HepG2 (cell line): Measurements from ENCODE around the gene ANTKMT. TPM values are rescaled to one million over a fixed set of nuclear protein-coding genes. Genes with fewer than 3 reads are reported as not detected.

Source experiments
- MED1 ChIP-seq: sonication (generic); formaldehyde crosslinking; IDR thresholded peaks from 2 replicates; pipeline ENCODE4 v1.4.0; 2020; ENCODE audit warnings: missing genetic modification reagents
- PAWR ChIP-seq: sonication (generic); formaldehyde crosslinking; IDR thresholded peaks from 2 replicates; pipeline ENCODE4 v1.4.0; 2020; ENCODE audit warnings: missing genetic modification reagents, mild to moderate bottlenecking, borderline replicate concordance
- ZBTB2 ChIP-seq: sonication (generic); formaldehyde crosslinking; IDR thresholded peaks from 2 replicates; pipeline ENCODE4 v1.8.0; 2022; ENCODE audit warnings: low read depth, missing genetic modification reagents
- ZBTB46 ChIP-seq: sonication (generic); formaldehyde crosslinking; IDR thresholded peaks from 2 replicates; pipeline ENCODE4 v1.4.0; 2020; ENCODE audit warnings: mild to moderate bottlenecking, missing genetic modification reagents, borderline replicate concordance
- ZFP90 ChIP-seq: sonication (generic); formaldehyde crosslinking; IDR thresholded peaks from 2 replicates; pipeline ENCODE4 v1.8.0; 2022; ENCODE audit warnings: missing genetic modification reagents, mild to moderate bottlenecking, inconsistent platforms, borderline replicate concordance
- ZNF34 ChIP-seq: sonication (generic); formaldehyde crosslinking; IDR thresholded peaks from 2 replicates; pipeline ENCODE4 v1.4.0; 2020; ENCODE audit warnings: mild to moderate bottlenecking, missing genetic modification reagents, borderline replicate concordance
- ZNF709 ChIP-seq: sonication (generic); formaldehyde crosslinking; IDR thresholded peaks from 2 replicates; pipeline ENCODE4 v1.5.0; 2020; ENCODE audit warnings: mild to moderate bottlenecking, missing genetic modification reagents
- ZNF841 ChIP-seq: sonication (generic); formaldehyde crosslinking; IDR thresholded peaks from 2 replicates; pipeline ENCODE4 v1.8.1; 2023; ENCODE audit warnings: missing genetic modification reagents, borderline replicate concordance
- ZZZ3 ChIP-seq: sonication (generic); formaldehyde crosslinking; IDR thresholded peaks from 2 replicates; pipeline ENCODE4 v1.4.0; 2020; ENCODE audit warnings: missing genetic modification reagents, mild to moderate bottlenecking, borderline replicate concordance
- polyA plus RNA-seq, 8 experiments: library from polyadenylated mRNA; depleted of rRNA in 3 of 8; stranded (reverse) in 7 of 8; unstranded in 1 of 8; fragments of >200 nt; fragmentation: Illumina TruSeq in 4 of 8; extraction: Trizol in 4 of 8; gene quantifications; 2 replicates each; pipeline versions ENCODE4 v1.2.1 to v1.2.3, GENCODE V29; 2011 to 2016; ENCODE audit warnings: low read depth in 4 of 8, missing spikeins in 1 of 8, mixed read lengths in 1 of 8; ENCODE audit not compliant: insufficient read depth in 1 of 8
- total RNA-seq, 5 experiments: library from RNA; depleted of rRNA; stranded (reverse); fragments of >200 nt; fragmentation: Illumina TruSeq; extraction: Trizol; gene quantifications; 2 replicates each; pipeline ENCODE4 v1.2.3, GENCODE V29; 2016; ENCODE audit warnings: low read depth in 1 of 5
- TF ChIP-seq, protein P1 (sequence below): sonication (generic); formaldehyde crosslinking; IDR thresholded peaks from 2 replicates; pipeline ENCODE4 v1.9.0; 2021; ENCODE audit warnings: mild to moderate bottlenecking, missing genetic modification reagents
- TF ChIP-seq, protein P2 (sequence below): sonication (generic); formaldehyde crosslinking; IDR thresholded peaks from 2 replicates; pipeline ENCODE4 v1.4.0; 2020; ENCODE audit warnings: low read depth, missing genetic modification reagents

Gene ANTKMT
- total and polyA plus RNA-seq, 2 of the 13 experiments (the other 11 are each of a cell fraction or from before 2014, with no cell fraction given): 7.5 to 47.8 TPM

DNA sequence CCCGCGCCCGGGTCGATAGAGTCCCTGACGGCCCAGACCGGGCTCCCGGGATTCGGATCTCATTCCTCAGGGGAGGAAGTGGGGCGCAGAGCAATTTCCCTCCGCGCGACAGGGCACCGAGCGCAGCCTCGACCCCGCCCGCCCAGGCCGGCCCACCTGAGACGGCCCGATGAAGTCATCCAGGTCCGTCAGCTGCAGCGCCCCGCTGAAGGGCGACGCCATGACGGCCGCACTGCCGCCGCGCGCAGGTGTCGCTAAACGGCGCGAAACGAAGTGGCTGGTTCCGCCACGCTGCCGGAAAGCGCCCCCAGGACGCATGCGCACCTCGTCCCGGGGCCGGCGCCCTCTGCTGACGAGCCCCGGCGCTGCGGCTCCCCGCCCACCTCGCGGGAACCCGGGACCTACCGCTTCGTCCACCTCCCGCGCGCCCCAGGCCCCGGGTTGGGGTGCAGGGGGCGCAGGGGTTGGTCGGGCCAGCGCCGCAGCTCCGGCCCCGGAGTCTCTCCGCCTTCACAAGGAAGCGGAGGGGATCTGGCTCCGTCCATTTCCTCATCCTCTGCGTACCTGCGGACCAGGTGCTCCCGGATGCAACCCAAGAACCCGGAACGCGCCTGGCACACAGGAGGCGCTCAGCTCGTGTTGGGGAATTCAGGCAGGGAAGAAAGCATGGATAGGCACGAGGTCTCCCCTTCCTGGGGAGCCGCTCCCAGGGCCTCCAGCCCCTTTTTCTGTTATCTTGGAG is 20.0 kb downstream of the ANTKMT start, which contains the start of gene CIAO3 (continued):
- no peak for TF ChIP-seq ZBTB46
- TF ChIP-seq, protein P1, sequence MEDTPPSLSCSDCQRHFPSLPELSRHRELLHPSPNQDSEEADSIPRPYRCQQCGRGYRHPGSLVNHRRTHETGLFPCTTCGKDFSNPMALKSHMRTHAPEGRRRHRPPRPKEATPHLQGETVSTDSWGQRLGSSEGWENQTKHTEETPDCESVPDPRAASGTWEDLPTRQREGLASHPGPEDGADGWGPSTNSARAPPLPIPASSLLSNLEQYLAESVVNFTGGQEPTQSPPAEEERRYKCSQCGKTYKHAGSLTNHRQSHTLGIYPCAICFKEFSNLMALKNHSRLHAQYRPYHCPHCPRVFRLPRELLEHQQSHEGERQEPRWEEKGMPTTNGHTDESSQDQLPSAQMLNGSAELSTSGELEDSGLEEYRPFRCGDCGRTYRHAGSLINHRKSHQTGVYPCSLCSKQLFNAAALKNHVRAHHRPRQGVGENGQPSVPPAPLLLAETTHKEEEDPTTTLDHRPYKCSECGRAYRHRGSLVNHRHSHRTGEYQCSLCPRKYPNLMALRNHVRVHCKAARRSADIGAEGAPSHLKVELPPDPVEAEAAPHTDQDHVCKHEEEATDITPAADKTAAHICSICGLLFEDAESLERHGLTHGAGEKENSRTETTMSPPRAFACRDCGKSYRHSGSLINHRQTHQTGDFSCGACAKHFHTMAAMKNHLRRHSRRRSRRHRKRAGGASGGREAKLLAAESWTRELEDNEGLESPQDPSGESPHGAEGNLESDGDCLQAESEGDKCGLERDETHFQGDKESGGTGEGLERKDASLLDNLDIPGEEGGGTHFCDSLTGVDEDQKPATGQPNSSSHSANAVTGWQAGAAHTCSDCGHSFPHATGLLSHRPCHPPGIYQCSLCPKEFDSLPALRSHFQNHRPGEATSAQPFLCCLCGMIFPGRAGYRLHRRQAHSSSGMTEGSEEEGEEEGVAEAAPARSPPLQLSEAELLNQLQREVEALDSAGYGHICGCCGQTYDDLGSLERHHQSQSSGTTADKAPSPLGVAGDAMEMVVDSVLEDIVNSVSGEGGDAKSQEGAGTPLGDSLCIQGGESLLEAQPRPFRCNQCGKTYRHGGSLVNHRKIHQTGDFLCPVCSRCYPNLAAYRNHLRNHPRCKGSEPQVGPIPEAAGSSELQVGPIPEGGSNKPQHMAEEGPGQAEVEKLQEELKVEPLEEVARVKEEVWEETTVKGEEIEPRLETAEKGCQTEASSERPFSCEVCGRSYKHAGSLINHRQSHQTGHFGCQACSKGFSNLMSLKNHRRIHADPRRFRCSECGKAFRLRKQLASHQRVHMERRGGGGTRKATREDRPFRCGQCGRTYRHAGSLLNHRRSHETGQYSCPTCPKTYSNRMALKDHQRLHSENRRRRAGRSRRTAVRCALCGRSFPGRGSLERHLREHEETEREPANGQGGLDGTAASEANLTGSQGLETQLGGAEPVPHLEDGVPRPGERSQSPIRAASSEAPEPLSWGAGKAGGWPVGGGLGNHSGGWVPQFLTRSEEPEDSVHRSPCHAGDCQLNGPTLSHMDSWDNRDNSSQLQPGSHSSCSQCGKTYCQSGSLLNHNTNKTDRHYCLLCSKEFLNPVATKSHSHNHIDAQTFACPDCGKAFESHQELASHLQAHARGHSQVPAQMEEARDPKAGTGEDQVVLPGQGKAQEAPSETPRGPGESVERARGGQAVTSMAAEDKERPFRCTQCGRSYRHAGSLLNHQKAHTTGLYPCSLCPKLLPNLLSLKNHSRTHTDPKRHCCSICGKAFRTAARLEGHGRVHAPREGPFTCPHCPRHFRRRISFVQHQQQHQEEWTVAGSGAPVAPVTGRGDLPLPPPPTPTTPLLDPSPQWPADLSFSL (CRISPR knock-in tag): no peak
- 0 out of 2 replicates have a peak, but pooled peaks have one; percentile 39 for TF ChIP-seq MED1 (CRISPR knock-in tag)
- TF ChIP-seq, protein P2, sequence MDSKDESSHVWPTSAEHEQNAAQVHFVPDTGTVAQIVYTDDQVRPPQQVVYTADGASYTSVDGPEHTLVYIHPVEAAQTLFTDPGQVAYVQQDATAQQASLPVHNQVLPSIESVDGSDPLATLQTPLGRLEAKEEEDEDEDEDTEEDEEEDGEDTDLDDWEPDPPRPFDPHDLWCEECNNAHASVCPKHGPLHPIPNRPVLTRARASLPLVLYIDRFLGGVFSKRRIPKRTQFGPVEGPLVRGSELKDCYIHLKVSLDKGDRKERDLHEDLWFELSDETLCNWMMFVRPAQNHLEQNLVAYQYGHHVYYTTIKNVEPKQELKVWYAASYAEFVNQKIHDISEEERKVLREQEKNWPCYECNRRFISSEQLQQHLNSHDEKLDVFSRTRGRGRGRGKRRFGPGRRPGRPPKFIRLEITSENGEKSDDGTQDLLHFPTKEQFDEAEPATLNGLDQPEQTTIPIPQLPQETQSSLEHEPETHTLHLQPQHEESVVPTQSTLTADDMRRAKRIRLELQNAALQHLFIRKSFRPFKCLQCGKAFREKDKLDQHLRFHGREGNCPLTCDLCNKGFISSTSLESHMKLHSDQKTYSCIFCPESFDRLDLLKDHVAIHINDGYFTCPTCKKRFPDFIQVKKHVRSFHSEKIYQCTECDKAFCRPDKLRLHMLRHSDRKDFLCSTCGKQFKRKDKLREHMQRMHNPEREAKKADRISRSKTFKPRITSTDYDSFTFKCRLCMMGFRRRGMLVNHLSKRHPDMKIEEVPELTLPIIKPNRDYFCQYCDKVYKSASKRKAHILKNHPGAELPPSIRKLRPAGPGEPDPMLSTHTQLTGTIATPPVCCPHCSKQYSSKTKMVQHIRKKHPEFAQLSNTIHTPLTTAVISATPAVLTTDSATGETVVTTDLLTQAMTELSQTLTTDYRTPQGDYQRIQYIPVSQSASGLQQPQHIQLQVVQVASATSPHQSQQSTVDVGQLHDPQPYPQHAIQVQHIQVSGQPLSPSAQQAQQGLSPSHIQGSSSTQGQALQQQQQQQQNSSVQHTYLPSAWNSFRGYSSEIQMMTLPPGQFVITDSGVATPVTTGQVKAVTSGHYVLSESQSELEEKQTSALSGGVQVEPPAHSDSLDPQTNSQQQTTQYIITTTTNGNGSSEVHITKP (CRISPR knock-in tag): no peak; the same call in 1 of the 2 replicates
- TF ChIP-seq ZBTB2: peak; percentile 61; the same call in 1 of the 2 replicates
- TF ChIP-seq ZZZ3: peak; percentile 84
- TF ChIP-seq PAWR (CRISPR knock-in tag): no peak
- peak; percentile 58; the same call in 1 of the 2 replicates for TF ChIP-seq ZNF841 (CRISPR knock-in tag)
- TF ChIP-seq ZFP90 (CRISPR knock-in tag): no peak; the same call in 1 of the 2 replicates
- peak; percentile 76; the same call in 1 of the 2 replicates for TF ChIP-seq ZNF34 (CRISPR knock-in tag)
- 0 out of 2 replicates have a peak, but pooled peaks have one; percentile 63 for TF ChIP-seq ZNF709
